Vagina (tissue), 2 donors: ENCODE measurements around the gene DSE.

ENCODE experiments used
- CTCF ChIP-seq, 3 experiments: fragments of 450-650 bp in 2 of 3; fragments of 200-600 bp in 1 of 3; sonication (generic) in 1 of 3; IDR thresholded peaks; one replicate each; pipeline ENCODE4 v1.5.1; 2017 to 2019; ENCODE audit warnings: antibody characterized with exemption in 3 of 3, mild to moderate bottlenecking in 2 of 3, moderate library complexity in 2 of 3
- POLR2A ChIP-seq, 2 donors: fragments of 450-650 bp; IDR thresholded peaks; one replicate each; pipeline ENCODE4 v1.6.1; 2017; ENCODE audit warnings: antibody characterized with exemption in 2 of 2, mild to moderate bottlenecking in 2 of 2, moderate library complexity in 2 of 2

GRCh38 chr6:116330511-116330910, 40.2 kb upstream of the DSE start:
- TF ChIP-seq CTCF (IDR thresholded peaks at IDR 0.05) = no peak
- no peak for TF ChIP-seq POLR2A (IDR thresholded peaks at IDR 0.05)
